ENCODE results near the gene TP53I13.

DNA sequence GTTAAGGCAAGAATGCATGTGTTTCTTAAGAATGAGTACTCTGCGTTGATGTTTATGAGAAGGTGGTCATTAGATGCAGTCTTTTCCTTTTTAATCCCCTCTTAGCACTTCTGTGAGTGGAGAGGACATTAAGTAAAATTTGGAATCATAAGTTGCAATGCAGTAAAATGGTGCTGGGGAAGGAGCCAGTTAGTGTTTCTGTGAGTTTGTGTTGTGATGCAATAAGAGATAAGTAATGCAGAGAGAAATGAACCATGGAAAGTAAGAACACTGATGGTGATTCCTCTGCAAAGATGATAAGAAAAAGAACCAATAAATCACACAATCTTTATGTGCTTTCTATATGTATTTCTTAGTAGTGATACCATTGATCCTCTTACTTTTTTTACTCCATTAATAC, 21.7 kb upstream of the TP53I13 start:
- no peak for TF ChIP-seq EP300 (IDR thresholded peaks at IDR 0.05; ENCODE audit: low read depth)
- TF ChIP-seq, protein P1, sequence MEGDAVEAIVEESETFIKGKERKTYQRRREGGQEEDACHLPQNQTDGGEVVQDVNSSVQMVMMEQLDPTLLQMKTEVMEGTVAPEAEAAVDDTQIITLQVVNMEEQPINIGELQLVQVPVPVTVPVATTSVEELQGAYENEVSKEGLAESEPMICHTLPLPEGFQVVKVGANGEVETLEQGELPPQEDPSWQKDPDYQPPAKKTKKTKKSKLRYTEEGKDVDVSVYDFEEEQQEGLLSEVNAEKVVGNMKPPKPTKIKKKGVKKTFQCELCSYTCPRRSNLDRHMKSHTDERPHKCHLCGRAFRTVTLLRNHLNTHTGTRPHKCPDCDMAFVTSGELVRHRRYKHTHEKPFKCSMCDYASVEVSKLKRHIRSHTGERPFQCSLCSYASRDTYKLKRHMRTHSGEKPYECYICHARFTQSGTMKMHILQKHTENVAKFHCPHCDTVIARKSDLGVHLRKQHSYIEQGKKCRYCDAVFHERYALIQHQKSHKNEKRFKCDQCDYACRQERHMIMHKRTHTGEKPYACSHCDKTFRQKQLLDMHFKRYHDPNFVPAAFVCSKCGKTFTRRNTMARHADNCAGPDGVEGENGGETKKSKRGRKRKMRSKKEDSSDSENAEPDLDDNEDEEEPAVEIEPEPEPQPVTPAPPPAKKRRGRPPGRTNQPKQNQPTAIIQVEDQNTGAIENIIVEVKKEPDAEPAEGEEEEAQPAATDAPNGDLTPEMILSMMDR (IDR thresholded peaks at IDR 0.05): no peak
- TF ChIP-seq POLR2AphosphoS5 (IDR thresholded peaks at IDR 0.05): no peak
- TF ChIP-seq POLR2A (IDR thresholded peaks at IDR 0.05): no peak

Data from transverse colon (tissue), 4 donors.